ENCODE measurements around the gene SCYL1. TPM values are rescaled to one million over a fixed set of nuclear protein-coding genes. Genes with fewer than 3 reads are reported as not detected.

The SCYL1 gene
- total and polyA plus RNA-seq, 2 experiments from 2014 or later = 52.7 to 66.1 TPM

DNA sequence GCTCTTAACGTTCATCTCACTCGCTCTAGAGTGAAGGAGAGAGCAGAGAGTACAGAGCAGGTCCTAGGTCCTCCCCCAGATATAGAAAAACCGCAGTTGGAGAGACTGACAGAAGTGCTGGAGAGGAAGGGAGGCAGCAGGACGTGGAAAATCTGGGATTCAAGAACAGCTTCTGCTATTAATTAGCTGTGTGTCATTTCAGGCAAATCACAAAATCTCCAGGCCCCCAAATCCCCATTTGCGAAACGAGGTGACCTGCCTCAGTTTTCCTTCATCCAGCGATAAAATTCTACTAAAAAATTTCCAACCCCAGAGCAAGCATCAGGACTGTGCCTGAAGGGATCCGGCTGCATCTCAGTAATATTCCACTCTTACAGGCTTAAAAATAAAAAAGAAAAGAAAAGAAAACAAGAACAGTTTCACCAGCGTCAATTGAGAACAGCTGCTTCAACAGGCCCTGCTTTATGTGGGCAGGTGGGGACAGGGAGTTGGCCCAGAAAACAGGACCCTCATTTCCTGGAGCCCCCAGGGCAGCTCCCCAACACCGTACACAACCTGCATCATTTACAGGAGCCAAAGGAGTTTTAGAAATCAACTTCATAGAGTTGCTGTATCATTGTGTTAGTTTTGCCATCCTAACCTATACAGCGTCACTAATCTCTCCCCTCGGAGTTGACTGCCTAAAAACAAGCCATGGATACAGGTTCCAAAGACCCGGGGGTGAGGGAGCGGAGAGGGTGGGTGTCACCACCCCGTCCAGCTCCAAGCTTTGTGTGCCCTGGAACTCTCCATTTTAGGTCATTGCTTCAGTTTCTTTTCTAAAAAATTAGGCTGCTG is 28.4 kb upstream of the SCYL1 start:
- peaks cover 38% of the 10 kb centered on the region for H3K4me1 ChIP-seq (ENCODE audit: insufficient read depth)
- Mint-ChIP-seq H3K36me3 (ENCODE audit: low read depth) (no peaks in the 10 kb centered on the region), H3K27me3 (ENCODE audit: insufficient read depth, low read depth, poor library complexity) (peaks cover 28% of the 10 kb centered on the region), H3K4me3 (peak overlapping the region; percentile 67), H3K4me1 (peaks cover 41% of the 10 kb centered on the region), H3K9me3 (peaks cover 1% of the 10 kb centered on the region; the same call in 1 of the 3 replicates), H3K27ac (peak overlapping the region; percentile 88)
- ATAC-seq (peak; percentile 7), DNase-seq (ENCODE audit: low spot score) (no peak)
- peaks cover 35% of the 10 kb centered on the region for H3K79me2 ChIP-seq (replicated peaks; ENCODE audit: insufficient read depth)
- H3K4me2 ChIP-seq = peak overlapping the region; percentile 77
- H3K4me3 ChIP-seq = peak overlapping the region; percentile 49
- TF ChIP-seq NANOG (IDR thresholded peaks at IDR 0.05; ENCODE audit: borderline replicate concordance) = no peak
- TF ChIP-seq, protein P1, sequence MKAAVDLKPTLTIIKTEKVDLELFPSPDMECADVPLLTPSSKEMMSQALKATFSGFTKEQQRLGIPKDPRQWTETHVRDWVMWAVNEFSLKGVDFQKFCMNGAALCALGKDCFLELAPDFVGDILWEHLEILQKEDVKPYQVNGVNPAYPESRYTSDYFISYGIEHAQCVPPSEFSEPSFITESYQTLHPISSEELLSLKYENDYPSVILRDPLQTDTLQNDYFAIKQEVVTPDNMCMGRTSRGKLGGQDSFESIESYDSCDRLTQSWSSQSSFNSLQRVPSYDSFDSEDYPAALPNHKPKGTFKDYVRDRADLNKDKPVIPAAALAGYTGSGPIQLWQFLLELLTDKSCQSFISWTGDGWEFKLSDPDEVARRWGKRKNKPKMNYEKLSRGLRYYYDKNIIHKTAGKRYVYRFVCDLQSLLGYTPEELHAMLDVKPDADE (IDR thresholded peaks at IDR 0.05) = no peak
- no peak for TF ChIP-seq EZH2 (IDR thresholded peaks at IDR 0.05; ENCODE audit: low read depth, unreplicated experiment)
- no peak for TF ChIP-seq CREB1 (CRISPR knock-in tag; IDR thresholded peaks at IDR 0.05; ENCODE audit: low read depth)
- no peak for TF ChIP-seq ZNF114 (CRISPR knock-in tag; IDR thresholded peaks at IDR 0.05)
- no peaks in the 10 kb centered on the region for H3K27me3 ChIP-seq (ENCODE audit: insufficient read depth)
- H2AFZ ChIP-seq = no peak overlapping the region
- H3K36me3 ChIP-seq (ENCODE audit: insufficient read depth) = peaks cover 9% of the 10 kb centered on the region
- peak overlapping the region; percentile 95 for H3K27ac ChIP-seq (ENCODE audit: low read depth)
- H3K9me2 ChIP-seq (ENCODE audit: insufficient read depth) = no peaks in the 10 kb centered on the region
- H4K20me1 ChIP-seq (replicated peaks; ENCODE audit: insufficient read depth) = peaks cover 22% of the 10 kb centered on the region
- H3F3A ChIP-seq (replicated peaks; ENCODE audit: low read depth) = peaks cover 28% of the 10 kb centered on the region

DNA sequence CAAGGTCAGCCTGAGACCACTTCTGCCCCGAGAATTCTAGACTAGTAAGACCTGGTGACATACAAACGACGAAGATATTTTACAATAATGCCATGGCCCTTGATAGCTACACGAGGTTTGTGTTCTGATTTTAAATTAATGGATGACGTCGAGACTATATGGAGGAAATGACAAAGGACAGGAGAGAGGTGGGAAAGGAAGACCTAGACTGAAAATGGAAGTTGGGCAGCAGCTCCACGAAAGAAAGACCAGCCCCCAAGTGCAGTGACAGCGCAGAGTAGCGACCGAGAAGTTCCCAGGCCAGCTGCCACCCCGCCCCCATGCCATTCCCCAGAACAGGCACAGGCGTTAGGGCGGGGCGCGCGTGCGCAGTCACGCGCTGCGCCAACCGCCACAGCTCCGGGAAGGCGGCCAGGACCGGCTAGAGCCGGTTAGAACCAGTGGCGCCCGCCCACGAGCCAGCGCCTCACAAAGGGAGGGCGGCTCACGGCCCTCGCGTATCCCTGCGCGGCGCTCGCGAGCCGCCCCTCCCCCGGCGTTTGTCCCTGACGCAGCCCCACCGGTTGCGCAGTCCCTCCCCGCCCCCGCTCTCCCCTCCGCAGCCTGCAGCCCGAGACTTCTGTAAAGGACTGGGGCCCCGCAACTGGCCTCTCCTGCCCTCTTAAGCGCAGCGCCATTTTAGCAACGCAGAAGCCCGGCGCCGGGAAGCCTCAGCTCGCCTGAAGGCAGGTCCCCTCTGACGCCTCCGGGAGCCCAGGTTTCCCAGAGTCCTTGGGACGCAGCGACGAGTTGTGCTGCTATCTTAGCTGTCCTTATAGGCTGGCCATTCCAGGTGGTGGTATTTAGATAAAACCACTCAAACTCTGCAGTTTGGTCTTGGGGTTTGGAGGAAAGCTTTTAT is 27.5 kb upstream of the SCYL1 start:
- H3K4me3 ChIP-seq = peak overlapping the region; percentile 65
- Mint-ChIP-seq H3K4me3 (peak overlapping the region; percentile 67), H3K27me3 (ENCODE audit: insufficient read depth, low read depth, poor library complexity) (peaks cover 22% of the 10 kb centered on the region), H3K4me1 (peaks cover 33% of the 10 kb centered on the region), H3K36me3 (ENCODE audit: low read depth) (no peaks in the 10 kb centered on the region), H3K27ac (peak overlapping the region; percentile 88), H3K9me3 (peaks cover 8% of the 10 kb centered on the region; the same call in 2 of the 3 replicates)
- H4K20me1 ChIP-seq (replicated peaks; ENCODE audit: insufficient read depth) = peaks cover 30% of the 10 kb centered on the region
- peaks cover 43% of the 10 kb centered on the region for H3K79me2 ChIP-seq (replicated peaks; ENCODE audit: insufficient read depth)
- H3K27ac ChIP-seq (ENCODE audit: low read depth) = peak overlapping the region; percentile 100
- peaks cover 29% of the 10 kb centered on the region for H3K4me1 ChIP-seq (ENCODE audit: insufficient read depth)
- no peaks in the 10 kb centered on the region for H3K9me2 ChIP-seq (ENCODE audit: insufficient read depth)
- ATAC-seq = peak; percentile 88
- H3F3A ChIP-seq (replicated peaks; ENCODE audit: low read depth) = peaks cover 36% of the 10 kb centered on the region
- peak; percentile 99 for DNase-seq (ENCODE audit: low spot score)
- no peaks in the 10 kb centered on the region for H3K27me3 ChIP-seq (ENCODE audit: insufficient read depth)
- H2AFZ ChIP-seq = no peak overlapping the region
- peak overlapping the region; percentile 84 for H3K4me2 ChIP-seq
- TF ChIP-seq EZH2 (IDR thresholded peaks at IDR 0.05; ENCODE audit: low read depth, unreplicated experiment) (no peak), CREB1 (CRISPR knock-in tag; IDR thresholded peaks at IDR 0.05; ENCODE audit: low read depth) (peak; percentile 86), EZH2phosphoT487 (IDR thresholded peaks at IDR 0.05; ENCODE audit: unreplicated experiment) (no peak), ZNF331 (CRISPR knock-in tag; IDR thresholded peaks at IDR 0.05; ENCODE audit: low read depth) (no peak), POLR2AphosphoS5 (IDR thresholded peaks at IDR 0.05; ENCODE audit: low read depth) (peak; percentile 53)
- TF ChIP-seq, protein P1 (IDR thresholded peaks at IDR 0.05) = no peak; the same call in 1 of the 2 replicates
- TF ChIP-seq, protein P2, sequence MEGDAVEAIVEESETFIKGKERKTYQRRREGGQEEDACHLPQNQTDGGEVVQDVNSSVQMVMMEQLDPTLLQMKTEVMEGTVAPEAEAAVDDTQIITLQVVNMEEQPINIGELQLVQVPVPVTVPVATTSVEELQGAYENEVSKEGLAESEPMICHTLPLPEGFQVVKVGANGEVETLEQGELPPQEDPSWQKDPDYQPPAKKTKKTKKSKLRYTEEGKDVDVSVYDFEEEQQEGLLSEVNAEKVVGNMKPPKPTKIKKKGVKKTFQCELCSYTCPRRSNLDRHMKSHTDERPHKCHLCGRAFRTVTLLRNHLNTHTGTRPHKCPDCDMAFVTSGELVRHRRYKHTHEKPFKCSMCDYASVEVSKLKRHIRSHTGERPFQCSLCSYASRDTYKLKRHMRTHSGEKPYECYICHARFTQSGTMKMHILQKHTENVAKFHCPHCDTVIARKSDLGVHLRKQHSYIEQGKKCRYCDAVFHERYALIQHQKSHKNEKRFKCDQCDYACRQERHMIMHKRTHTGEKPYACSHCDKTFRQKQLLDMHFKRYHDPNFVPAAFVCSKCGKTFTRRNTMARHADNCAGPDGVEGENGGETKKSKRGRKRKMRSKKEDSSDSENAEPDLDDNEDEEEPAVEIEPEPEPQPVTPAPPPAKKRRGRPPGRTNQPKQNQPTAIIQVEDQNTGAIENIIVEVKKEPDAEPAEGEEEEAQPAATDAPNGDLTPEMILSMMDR (conservative IDR thresholded peaks at IDR 0.05; ENCODE audit: low read depth in 2 of 2) = no peak
- TF ChIP-seq, protein P3, sequence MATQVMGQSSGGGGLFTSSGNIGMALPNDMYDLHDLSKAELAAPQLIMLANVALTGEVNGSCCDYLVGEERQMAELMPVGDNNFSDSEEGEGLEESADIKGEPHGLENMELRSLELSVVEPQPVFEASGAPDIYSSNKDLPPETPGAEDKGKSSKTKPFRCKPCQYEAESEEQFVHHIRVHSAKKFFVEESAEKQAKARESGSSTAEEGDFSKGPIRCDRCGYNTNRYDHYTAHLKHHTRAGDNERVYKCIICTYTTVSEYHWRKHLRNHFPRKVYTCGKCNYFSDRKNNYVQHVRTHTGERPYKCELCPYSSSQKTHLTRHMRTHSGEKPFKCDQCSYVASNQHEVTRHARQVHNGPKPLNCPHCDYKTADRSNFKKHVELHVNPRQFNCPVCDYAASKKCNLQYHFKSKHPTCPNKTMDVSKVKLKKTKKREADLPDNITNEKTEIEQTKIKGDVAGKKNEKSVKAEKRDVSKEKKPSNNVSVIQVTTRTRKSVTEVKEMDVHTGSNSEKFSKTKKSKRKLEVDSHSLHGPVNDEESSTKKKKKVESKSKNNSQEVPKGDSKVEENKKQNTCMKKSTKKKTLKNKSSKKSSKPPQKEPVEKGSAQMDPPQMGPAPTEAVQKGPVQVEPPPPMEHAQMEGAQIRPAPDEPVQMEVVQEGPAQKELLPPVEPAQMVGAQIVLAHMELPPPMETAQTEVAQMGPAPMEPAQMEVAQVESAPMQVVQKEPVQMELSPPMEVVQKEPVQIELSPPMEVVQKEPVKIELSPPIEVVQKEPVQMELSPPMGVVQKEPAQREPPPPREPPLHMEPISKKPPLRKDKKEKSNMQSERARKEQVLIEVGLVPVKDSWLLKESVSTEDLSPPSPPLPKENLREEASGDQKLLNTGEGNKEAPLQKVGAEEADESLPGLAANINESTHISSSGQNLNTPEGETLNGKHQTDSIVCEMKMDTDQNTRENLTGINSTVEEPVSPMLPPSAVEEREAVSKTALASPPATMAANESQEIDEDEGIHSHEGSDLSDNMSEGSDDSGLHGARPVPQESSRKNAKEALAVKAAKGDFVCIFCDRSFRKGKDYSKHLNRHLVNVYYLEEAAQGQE (IDR thresholded peaks at IDR 0.05; ENCODE audit: unreplicated experiment) = peak; percentile 35
- H3K36me3 ChIP-seq (ENCODE audit: insufficient read depth) = peaks cover 18% of the 10 kb centered on the region
